Esophagus muscularis mucosa (tissue), 4 donors: Measurements from ENCODE around the gene ITLN1. TPM values are rescaled to one million over a fixed set of nuclear protein-coding genes. Genes with fewer than 3 reads are reported as not detected.

Source experiments
- DNase-seq: peaks from one replicate; pipeline ENCODE4 v3.0.0-alpha.2; 2017; ENCODE audit errors: extremely low spot score
- H3K27ac ChIP-seq, 4 donors: fragments of 200-600 bp; sonication (generic); replicated peaks in 1 of 4; 1 replicate in 3 of 4; 2 replicates in 1 of 4; pipeline ENCODE4 v1.5.1; 2016 to 2019; ENCODE audit warnings: mild to moderate bottlenecking in 1 of 4
- H3K27me3 ChIP-seq, 4 donors: fragments of 200-600 bp; sonication (generic); one replicate each; pipeline versions ENCODE4 v1.5.1 to v1.6.0; 2016 to 2019
- H3K36me3 ChIP-seq, 4 donors: fragments of 200-600 bp; sonication (generic); one replicate each; pipeline ENCODE4 v1.5.1; 2016 to 2019
- H3K4me1 ChIP-seq, 4 donors: fragments of 200-600 bp; sonication (generic); one replicate each; pipeline ENCODE4 v1.5.1; 2016 to 2019
- H3K4me3 ChIP-seq, 4 donors: fragments of 200-600 bp; sonication (generic); 1 replicate in 2 of 4; 2 replicates in 2 of 4; pipeline ENCODE4 v1.5.1; 2016 to 2019; ENCODE audit warnings: mild to moderate bottlenecking in 4 of 4, moderate library complexity in 1 of 4
- H3K9me3 ChIP-seq, 4 donors: fragments of 200-600 bp; sonication (generic); 1 replicate in 3 of 4; 2 replicates in 1 of 4; pipeline ENCODE4 v1.5.1; 2016 to 2019
- CTCF ChIP-seq, 3 experiments: fragments of 200-600 bp in 2 of 3; fragments of 450-650 bp in 1 of 3; sonication (generic) in 2 of 3; IDR thresholded peaks; one replicate each; pipeline ENCODE4 v1.5.1; 2017 to 2019; ENCODE audit warnings: antibody characterized with exemption in 3 of 3, mild to moderate bottlenecking in 2 of 3, moderate library complexity in 1 of 3
- EP300 ChIP-seq: sonication (generic); formaldehyde crosslinking; IDR thresholded peaks from one replicate; pipeline ENCODE4 v1.6.1; 2017; ENCODE audit warnings: antibody characterized with exemption
- POLR2A ChIP-seq: fragments of 450-650 bp; IDR thresholded peaks from one replicate; pipeline ENCODE4 v1.6.1; 2017; ENCODE audit warnings: antibody characterized with exemption, moderate library complexity, mild to moderate bottlenecking, low read depth
- POLR2AphosphoS5 ChIP-seq, 2 donors: sonication (generic); formaldehyde crosslinking; IDR thresholded peaks; one replicate each; pipeline ENCODE4 v1.6.1; 2017; ENCODE audit warnings: antibody characterized with exemption in 2 of 2
- WGBS: methylation state at CpG from one replicate; pipeline ENCODE4 v1.1.5; 2018; 5-methylcytosine and 5-hydroxymethylcytosine counted together
- intact Hi-C: fragments of 100-400 bp; cut with DNase I; formaldehyde crosslinking; loops from one replicate; pipeline ENCODE4 v1.15.1; 2023
- total RNA-seq, 4 donors: library from RNA; depleted of rRNA; stranded (reverse); fragments of >200 nt; gene quantifications; one replicate each; pipeline versions ENCODE4 v1.1.0 to v1.2.1, GENCODE V29; 2016

Gene ITLN1
- total RNA-seq, 4 donors from 2014 or later: 0.66 to 2.2 TPM; not detected in 2

- no peak for DNase-seq
- H3K4me3 ChIP-seq: no peak overlapping the region
- no peaks in the 10 kb centered on the region for H3K9me3 ChIP-seq
- peaks cover 0 to 5% (median 0%) of the 10 kb centered on the region in 4 donors for H3K27me3 ChIP-seq
- 50% methylated on average over 3 of the region's 3 CpGs for WGBS
- H3K4me1 ChIP-seq: peaks cover 0 to 10% (median 3%) of the 10 kb centered on the region in 4 donors
- TF ChIP-seq CTCF (IDR thresholded peaks at IDR 0.05) (no peak), EP300 (no peak), POLR2AphosphoS5 (IDR thresholded peaks at IDR 0.05) (no peak), POLR2A (no peak)
- H3K36me3 ChIP-seq: no peaks in the 10 kb centered on the region
- peak overlapping the region in 1 of 4 donors; percentile 20 for H3K27ac ChIP-seq
- intact Hi-C loops: loop anchor here (10.0 kb wide), 1 partner anchor 278 kb away; the partner anchor contains the start of genes NIT1 and PFDN2
These were observed 48.4 kb downstream of the ITLN1 start for GRCh38 chr1:160836561-160836960.

GRCh38 chr1:160835751-160836150 lies 49.2 kb downstream of the ITLN1 start:
- peaks cover 0 to 10% (median 3%) of the 10 kb centered on the region in 4 donors for H3K4me1 ChIP-seq

GRCh38 chr1:160834945-160835565 lies 49.9 kb downstream of the ITLN1 start:
- TF ChIP-seq POLR2AphosphoS5 (IDR thresholded peaks at IDR 0.05): no peak
- no peak for TF ChIP-seq EP300
- TF ChIP-seq CTCF (IDR thresholded peaks at IDR 0.05): peak; percentile 21 to 43 (median 30)
- TF ChIP-seq POLR2A: no peak
- H3K4me1 ChIP-seq: peaks cover 0 to 10% (median 3%) of the 10 kb centered on the region in 4 donors
- H3K27ac ChIP-seq: no peak overlapping the region
- intact Hi-C loops: loop anchor here (10.0 kb wide), 1 partner anchor 280 kb away; the partner anchor contains the start of genes NIT1 and PFDN2
- 70% methylated on average over 3 of the region's 3 CpGs for whole genome bisulfite sequencing
- peaks cover 0 to 5% (median 0%) of the 10 kb centered on the region in 4 donors for H3K27me3 ChIP-seq
- no peak for DNase-seq
- no peaks in the 10 kb centered on the region for H3K9me3 ChIP-seq
- no peak overlapping the region for H3K4me3 ChIP-seq
- no peaks in the 10 kb centered on the region for H3K36me3 ChIP-seq

More at GRCh38 chr1:160835751-160836150, 49.2 kb downstream of the ITLN1 start:
- no peak for DNase-seq
- peaks cover 0 to 5% (median 0%) of the 10 kb centered on the region in 4 donors for H3K27me3 ChIP-seq
- H3K9me3 ChIP-seq: no peaks in the 10 kb centered on the region
- 72% methylated on average over 3 of the region's 3 CpGs for WGBS
- TF ChIP-seq CTCF (IDR thresholded peaks at IDR 0.05): no peak
- no peak for TF ChIP-seq POLR2A
- TF ChIP-seq EP300: no peak
- no peak for TF ChIP-seq POLR2AphosphoS5 (IDR thresholded peaks at IDR 0.05)
- no peak overlapping the region for H3K27ac ChIP-seq
- intact Hi-C loops: loop anchor here (10.0 kb wide), 1 partner anchor 279 kb away; the partner anchor contains the start of genes NIT1 and PFDN2
- no peaks in the 10 kb centered on the region for H3K36me3 ChIP-seq
- H3K4me3 ChIP-seq: no peak overlapping the region

- WGBS: 53% methylated on average over 8 of the region's 8 CpGs
- TF ChIP-seq EP300 (no peak), CTCF (IDR thresholded peaks at IDR 0.05) (peak in 1 of 3 experiments; percentile 13), POLR2A (no peak), POLR2AphosphoS5 (IDR thresholded peaks at IDR 0.05) (no peak)
- DNase-seq: peak; percentile 86
These were observed 54.4 kb downstream of the ITLN1 start for GRCh38 chr1:160830321-160831153.

More at GRCh38 chr1:160830321-160831153, 54.4 kb downstream of the ITLN1 start:
- Histone ChIP-seq H3K4me1 (no peaks in the 10 kb centered on the region), H3K36me3 (no peaks in the 10 kb centered on the region), H3K9me3 (no peaks in the 10 kb centered on the region), H3K27ac (no peak overlapping the region), H3K27me3 (peaks cover 0 to 5% (median 0%) of the 10 kb centered on the region in 4 donors), H3K4me3 (no peak overlapping the region)
- intact Hi-C loops: loop anchor here (10.0 kb wide), 1 partner anchor 284 kb away; the partner anchor contains the start of genes NIT1 and PFDN2
